Activated naive CD4-positive, alpha-beta T cell (primary cell): ENCODE measurements around the gene RNF152.

ENCODE experiments used
- DNase-seq, 4 experiments: peaks; one replicate each; lab custom pipeline; 2025; lab: John Stamatoyannopoulos, UW

Gene RNF152

GRCh38 chr18:61854578-61855448 is 38.0 kb downstream of the RNF152 start:
- DNase-seq = no peak

- DNase-seq = no peak
Observed at GRCh38 chr18:61853855-61854254, 39.0 kb downstream of the RNF152 start.

- no peak for DNase-seq
Observed at GRCh38 chr18:61852496-61852895, 40.3 kb downstream of the RNF152 start.

GRCh38 chr18:61851940-61852451 is 40.8 kb downstream of the RNF152 start:
- no peak for DNase-seq

- DNase-seq = no peak
Observed at GRCh38 chr18:61851279-61851678, 41.5 kb downstream of the RNF152 start.

- DNase-seq = no peak
Observed at GRCh38 chr18:61850756-61851155, 42.1 kb downstream of the RNF152 start.

- DNase-seq = no peak
Observed at GRCh38 chr18:61847164-61847791, 45.5 kb downstream of the RNF152 start.

GRCh38 chr18:61845197-61845596 is 47.6 kb downstream of the RNF152 start:
- DNase-seq = no peak

GRCh38 chr18:61844726-61845125 is 48.1 kb downstream of the RNF152 start:
- no peak for DNase-seq

- no peak for DNase-seq
Observed at GRCh38 chr18:61842146-61842545, 50.7 kb downstream of the RNF152 start.

GRCh38 chr18:61841706-61842105 is 51.1 kb downstream of the RNF152 start:
- no peak for DNase-seq

GRCh38 chr18:61840324-61840723 is 52.5 kb downstream of the RNF152 start:
- no peak for DNase-seq

- DNase-seq = no peak
Observed at GRCh38 chr18:61838521-61838920, 54.3 kb downstream of the RNF152 start.

- DNase-seq = no peak
Observed at GRCh38 chr18:61833978-61834377, 58.8 kb downstream of the RNF152 start.

- DNase-seq = no peak
Observed at GRCh38 chr18:61833387-61833786, 59.4 kb downstream of the RNF152 start.

GRCh38 chr18:61832858-61833257 is 59.9 kb downstream of the RNF152 start:
- no peak for DNase-seq

GRCh38 chr18:61831071-61831470 is 61.7 kb downstream of the RNF152 start:
- no peak for DNase-seq

- no peak for DNase-seq
Observed at GRCh38 chr18:61829108-61829507, 63.7 kb downstream of the RNF152 start.

GRCh38 chr18:61827591-61827990 is 65.2 kb downstream of the RNF152 start:
- no peak for DNase-seq

- DNase-seq = no peak
Observed at GRCh38 chr18:61825386-61825785, 67.4 kb downstream of the RNF152 start.

GRCh38 chr18:61824733-61825363 is 68.0 kb downstream of the RNF152 start:
- DNase-seq = no peak

- DNase-seq = no peak
Observed at GRCh38 chr18:61823595-61823994, 69.2 kb downstream of the RNF152 start.

GRCh38 chr18:61822879-61823278 is 69.9 kb downstream of the RNF152 start:
- no peak for DNase-seq
